NB4 (cell line): Measurements from ENCODE around the gene TLDC2.

Experiments
- POLR2A ChIP-seq: IDR thresholded peaks from 2 replicates; pipeline ENCODE4 v1.6.1; 2011; ENCODE audit warnings: mild to moderate bottlenecking; ENCODE audit not compliant: insufficient read length; ENCODE audit errors: extremely low read depth
- TF ChIP-seq, protein P1 (sequence below): IDR thresholded peaks from one replicate; pipeline ENCODE4 v1.5.1; 2012; ENCODE audit warnings: low read depth, low read length

DNA sequence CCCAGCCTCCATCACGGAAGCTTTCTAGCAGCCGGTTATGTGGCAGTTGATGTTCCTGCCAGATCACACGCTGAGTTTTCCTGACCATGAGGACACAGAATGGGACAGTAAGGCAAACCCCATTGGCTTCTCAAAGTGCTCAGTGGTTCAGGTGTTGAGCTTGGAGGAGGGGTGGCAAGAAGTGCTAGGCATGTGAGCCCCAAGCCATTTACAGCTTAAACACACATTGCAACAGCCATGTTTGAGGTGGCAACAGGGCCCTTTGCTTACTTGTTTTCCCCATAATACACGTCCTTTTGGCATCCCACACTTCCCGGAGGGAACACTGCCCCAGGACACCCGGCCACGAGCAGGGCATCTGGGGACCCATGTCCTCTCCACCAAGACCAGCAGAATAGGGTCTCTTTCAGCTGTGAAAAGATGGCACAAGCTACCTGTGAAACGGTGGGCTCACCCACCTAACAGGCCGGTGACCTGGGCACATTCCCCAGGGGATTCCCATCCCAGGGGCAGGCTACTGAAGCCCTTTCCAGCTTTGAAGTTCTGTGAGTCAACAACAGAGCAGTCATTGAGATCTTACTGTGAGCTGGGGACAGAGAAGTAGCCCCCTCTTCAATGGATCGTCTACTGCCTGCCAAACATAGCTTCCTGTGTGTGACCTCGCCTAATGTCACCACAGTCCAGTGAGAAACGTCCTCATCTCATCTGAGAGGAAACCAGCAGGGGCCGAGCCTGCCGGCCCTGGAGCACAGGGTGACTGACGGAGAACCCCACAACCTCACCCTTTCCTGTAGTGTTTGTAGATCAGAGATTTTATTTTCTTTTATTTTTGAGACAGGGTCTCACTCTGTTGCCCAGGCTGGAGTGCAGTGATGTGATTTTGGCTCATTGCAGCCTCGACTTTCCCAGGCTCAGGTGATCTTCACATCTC is 4.0 kb upstream of the TLDC2 start:
- TF ChIP-seq, protein P1, sequence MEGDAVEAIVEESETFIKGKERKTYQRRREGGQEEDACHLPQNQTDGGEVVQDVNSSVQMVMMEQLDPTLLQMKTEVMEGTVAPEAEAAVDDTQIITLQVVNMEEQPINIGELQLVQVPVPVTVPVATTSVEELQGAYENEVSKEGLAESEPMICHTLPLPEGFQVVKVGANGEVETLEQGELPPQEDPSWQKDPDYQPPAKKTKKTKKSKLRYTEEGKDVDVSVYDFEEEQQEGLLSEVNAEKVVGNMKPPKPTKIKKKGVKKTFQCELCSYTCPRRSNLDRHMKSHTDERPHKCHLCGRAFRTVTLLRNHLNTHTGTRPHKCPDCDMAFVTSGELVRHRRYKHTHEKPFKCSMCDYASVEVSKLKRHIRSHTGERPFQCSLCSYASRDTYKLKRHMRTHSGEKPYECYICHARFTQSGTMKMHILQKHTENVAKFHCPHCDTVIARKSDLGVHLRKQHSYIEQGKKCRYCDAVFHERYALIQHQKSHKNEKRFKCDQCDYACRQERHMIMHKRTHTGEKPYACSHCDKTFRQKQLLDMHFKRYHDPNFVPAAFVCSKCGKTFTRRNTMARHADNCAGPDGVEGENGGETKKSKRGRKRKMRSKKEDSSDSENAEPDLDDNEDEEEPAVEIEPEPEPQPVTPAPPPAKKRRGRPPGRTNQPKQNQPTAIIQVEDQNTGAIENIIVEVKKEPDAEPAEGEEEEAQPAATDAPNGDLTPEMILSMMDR = no peak
- TF ChIP-seq POLR2A = no peak
